Left lobe of liver (tissue), 2 donors: ENCODE measurements around the gene MYO6. TPM values are rescaled to one million over a fixed set of nuclear protein-coding genes. Genes with fewer than 3 reads are reported as not detected.

Source experiments
- ATAC-seq: fragments of 200-7000 bp; cut with Tn5 transposase; one replicate; pipeline ENCODE4 v1.9.1; 2020; ENCODE audit warnings: mild to moderate bottlenecking, moderate library complexity
- DNase-seq: peaks from one replicate; pipeline ENCODE4 v3.0.0-alpha.2; 2020; ENCODE audit warnings: low spot score
- total RNA-seq: library from RNA; stranded (reverse); gene quantifications from one replicate; pipeline ENCODE4 v1.2.1, GENCODE V29; 2021
- donor health status: DM: no; HTN: no; CAD: no; lungs with moderate emphysema.
- donor health status: DM: no; HTN: yes; CAD: no.

Gene MYO6
- total RNA-seq, 1 donor from 2014 or later = 15.3 TPM

- no peak for ATAC-seq
- DNase-seq = no peak
Measured at GRCh38 chr6:75819776-75820487, 70.9 kb downstream of the MYO6 start.

- no peak for ATAC-seq
- no peak for DNase-seq
Measured at GRCh38 chr6:75824160-75824559, 75.1 kb downstream of the MYO6 start.

- ATAC-seq (no peak), DNase-seq (no peak)
Measured at GRCh38 chr6:75827163-75827562, 78.1 kb downstream of the MYO6 start.

GRCh38 chr6:75830959-75831885 lies 82.2 kb downstream of the MYO6 start:
- no peak for ATAC-seq
- no peak for DNase-seq

GRCh38 chr6:75834447-75834846 lies 85.4 kb downstream of the MYO6 start:
- DNase-seq (no peak), ATAC-seq (no peak)

- DNase-seq = no peak
- no peak for ATAC-seq
Measured at GRCh38 chr6:75842191-75842590, 93.2 kb downstream of the MYO6 start.

- peak; percentile 33 for ATAC-seq
- no peak for DNase-seq
Measured at GRCh38 chr6:75842732-75843131, 93.7 kb downstream of the MYO6 start.

- no peak for DNase-seq
- ATAC-seq = peak; percentile 31
Measured at GRCh38 chr6:75843396-75843795, 94.4 kb downstream of the MYO6 start.

- DNase-seq (no peak), ATAC-seq (no peak)
Measured at GRCh38 chr6:75848274-75848673, 99.2 kb downstream of the MYO6 start.

GRCh38 chr6:75849329-75850025 lies 100.4 kb downstream of the MYO6 start:
- DNase-seq = no peak

GRCh38 chr6:75850026-75850833 lies 101.2 kb downstream of the MYO6 start:
- ATAC-seq (no peak), DNase-seq (no peak)

More at GRCh38 chr6:75849329-75850025, 100.4 kb downstream of the MYO6 start:
- no peak for ATAC-seq

- DNase-seq (no peak), ATAC-seq (no peak)
Measured at GRCh38 chr6:75852721-75853120, 103.7 kb downstream of the MYO6 start.

GRCh38 chr6:75853806-75854205 lies 104.8 kb downstream of the MYO6 start:
- DNase-seq (no peak), ATAC-seq (no peak)

- DNase-seq = no peak
- ATAC-seq = peak; percentile 63
Measured at GRCh38 chr6:75855052-75855451, 106.0 kb downstream of the MYO6 start.

- DNase-seq (no peak), ATAC-seq (no peak)
Measured at GRCh38 chr6:75856902-75857301, 107.9 kb downstream of the MYO6 start.

- DNase-seq (no peak), ATAC-seq (no peak)
Measured at GRCh38 chr6:75863001-75863400, 114.0 kb downstream of the MYO6 start.

GRCh38 chr6:75863784-75864183 lies 114.7 kb downstream of the MYO6 start:
- no peak for ATAC-seq
- DNase-seq = no peak

- ATAC-seq (no peak), DNase-seq (no peak)
Measured at GRCh38 chr6:75864446-75864845, 115.4 kb downstream of the MYO6 start.

GRCh38 chr6:75870389-75870788 lies 121.3 kb downstream of the MYO6 start:
- DNase-seq (no peak), ATAC-seq (no peak)

- DNase-seq (no peak), ATAC-seq (no peak)
Measured at GRCh38 chr6:75874224-75874623, 125.2 kb downstream of the MYO6 start.

GRCh38 chr6:75876152-75876551 lies 127.1 kb downstream of the MYO6 start:
- no peak for DNase-seq
- no peak for ATAC-seq
